HG03095 (cell line): ENCODE measurements around the gene PAGE4.

Experiments
- ATAC-seq: cut with Tn5 transposase; IDR thresholded peaks from one replicate; pipeline ENCODE4 v1.9.1; 2021; ENCODE audit warnings: moderate library complexity; ENCODE audit not compliant: unreplicated experiment

Gene PAGE4, protein sequence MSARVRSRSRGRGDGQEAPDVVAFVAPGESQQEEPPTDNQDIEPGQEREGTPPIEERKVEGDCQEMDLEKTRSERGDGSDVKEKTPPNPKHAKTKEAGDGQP

DNA sequence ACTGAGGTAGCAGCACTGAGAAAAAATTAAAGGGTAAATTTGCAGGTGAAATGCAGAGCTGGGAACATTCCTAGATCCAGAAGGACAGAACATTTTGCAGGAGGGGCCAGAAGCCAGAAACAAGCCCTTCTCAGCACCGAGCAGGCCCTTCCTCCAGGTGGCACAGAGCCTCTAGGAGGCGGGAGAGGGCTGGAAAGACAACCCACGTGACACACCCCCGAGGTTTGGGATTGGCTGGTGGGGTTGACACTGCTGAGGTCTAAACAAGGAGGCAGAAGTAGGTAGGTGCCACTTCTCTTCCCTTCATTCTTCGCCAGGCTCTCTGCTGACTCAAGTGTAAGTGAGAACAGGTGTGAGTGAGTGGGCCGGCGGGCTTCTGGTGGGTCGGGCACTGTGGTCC is at the start of gene PAGE4:
TSS of gene PAGE4 (plus strand) at position 288 of the 400 bp plus-strand sequence. CDS start 1,126 bp downstream, outside the sequence.
- no peak for ATAC-seq

DNA sequence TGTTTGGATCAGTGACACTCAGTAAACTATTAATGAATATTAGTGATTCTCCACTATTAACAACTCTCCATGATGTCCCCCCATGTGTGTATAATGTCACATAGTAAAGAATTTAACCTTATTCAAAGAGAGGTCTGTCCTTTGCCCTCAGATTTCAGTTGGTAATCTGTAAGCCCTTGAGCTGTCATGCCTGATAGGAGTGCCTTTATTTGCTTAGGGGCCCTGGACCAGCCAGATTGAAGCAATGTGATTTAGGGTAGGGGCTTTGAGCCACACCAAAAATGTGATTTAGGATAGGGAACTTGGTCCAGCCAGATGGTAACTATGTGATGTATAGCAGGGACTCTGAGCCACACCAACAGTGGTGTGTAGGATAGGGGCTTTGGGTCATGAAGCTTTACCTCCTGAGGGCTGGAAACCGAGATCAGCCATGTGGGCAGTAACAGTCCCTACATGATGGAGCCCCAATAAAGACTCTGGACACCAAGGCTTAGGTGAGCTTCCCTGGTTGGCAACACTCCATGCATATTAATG is 44.3 kb upstream of the PAGE4 start:
- no peak for ATAC-seq

DNA sequence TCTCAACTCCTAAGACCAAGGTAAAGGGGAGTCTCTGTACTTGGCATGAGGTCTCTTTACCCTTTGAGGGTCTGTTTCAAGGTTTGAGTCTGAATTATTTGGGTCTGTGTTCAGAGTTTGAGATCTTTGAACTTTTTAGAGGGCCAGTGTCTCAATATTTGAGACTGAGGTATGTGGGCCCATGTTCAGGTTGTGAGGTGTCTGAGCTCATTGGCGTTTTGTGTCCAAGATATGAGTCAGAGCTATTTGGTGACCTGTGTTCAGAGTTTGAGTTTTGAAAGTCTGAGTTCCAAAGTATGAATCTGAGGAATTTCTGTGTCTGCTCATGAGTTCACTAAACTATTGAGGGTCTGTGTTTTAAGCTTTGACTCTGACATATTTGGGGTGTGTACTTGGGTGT is 36.7 kb upstream of the PAGE4 start:
- no peak for ATAC-seq

DNA sequence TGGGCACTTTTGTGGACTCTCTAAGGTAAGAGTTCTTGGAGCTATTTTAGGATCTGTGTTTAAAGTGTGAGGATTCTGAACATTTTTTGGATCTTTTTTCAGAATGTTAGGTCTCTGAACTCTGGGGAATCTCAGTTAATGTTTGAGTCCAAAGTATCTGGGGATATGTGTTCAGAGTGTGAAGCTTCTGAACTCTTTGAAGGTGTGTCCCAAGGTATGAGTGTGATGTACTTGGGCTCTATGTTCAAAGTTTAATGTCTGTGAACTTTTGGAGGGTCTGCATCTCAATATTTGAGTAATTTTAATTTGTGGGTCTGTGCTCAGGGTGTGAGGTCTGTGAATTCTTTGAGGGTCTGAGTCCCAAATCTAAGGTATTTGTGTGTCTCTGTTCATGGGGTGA is 35.4 kb upstream of the PAGE4 start:
- no peak for ATAC-seq

DNA sequence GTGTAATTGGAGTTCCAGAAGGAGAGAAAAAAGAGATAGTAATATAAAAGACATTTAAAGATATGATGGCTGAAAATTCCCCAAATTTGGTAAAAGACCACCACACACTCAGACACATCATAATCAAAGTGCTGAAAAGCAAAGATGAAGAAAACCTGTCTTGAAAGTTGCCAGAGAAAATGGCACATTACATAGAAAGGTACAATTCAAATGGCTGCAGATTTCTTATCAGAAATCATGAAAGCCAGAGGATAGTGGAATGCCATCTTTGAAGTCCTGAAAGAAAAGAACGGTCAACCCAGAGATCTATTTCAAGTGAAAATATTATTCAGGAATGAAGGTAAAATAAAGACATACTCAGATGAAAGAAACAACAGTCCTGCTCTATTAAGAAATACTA is 29.3 kb upstream of the PAGE4 start:
- no peak for ATAC-seq

DNA sequence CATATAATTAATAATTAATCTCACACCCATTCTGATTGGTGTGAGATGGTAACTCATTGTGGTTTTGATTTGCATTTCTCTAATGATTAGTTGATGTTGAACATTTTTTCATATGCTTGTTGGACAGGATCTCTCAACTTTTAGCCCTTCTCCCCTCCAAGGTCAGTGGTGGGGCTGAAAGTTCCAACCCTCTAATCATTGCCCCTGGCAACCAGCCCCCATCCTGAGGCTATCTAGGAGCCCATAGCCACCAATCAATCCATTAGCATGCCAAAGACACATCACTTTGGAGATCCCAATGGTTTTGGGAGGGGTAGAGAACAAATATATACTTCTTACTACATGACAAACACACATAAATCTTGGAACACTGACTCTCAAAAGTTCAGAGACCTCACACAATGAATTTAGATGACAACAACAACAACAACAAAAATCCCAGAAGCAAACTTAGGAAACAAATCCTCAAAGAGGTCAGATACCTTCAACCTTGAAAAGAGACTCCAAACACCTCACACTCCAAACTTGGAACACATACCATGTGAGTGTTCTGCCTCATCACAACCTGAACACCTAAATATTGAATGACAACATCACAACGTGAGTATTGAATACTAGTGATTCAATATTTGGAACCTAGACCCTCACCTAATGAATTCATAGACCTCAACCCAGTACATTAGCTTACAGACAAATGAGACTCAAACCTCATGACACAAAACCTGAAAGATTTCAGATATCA is 19.0 kb upstream of the PAGE4 start:
- no peak for ATAC-seq

DNA sequence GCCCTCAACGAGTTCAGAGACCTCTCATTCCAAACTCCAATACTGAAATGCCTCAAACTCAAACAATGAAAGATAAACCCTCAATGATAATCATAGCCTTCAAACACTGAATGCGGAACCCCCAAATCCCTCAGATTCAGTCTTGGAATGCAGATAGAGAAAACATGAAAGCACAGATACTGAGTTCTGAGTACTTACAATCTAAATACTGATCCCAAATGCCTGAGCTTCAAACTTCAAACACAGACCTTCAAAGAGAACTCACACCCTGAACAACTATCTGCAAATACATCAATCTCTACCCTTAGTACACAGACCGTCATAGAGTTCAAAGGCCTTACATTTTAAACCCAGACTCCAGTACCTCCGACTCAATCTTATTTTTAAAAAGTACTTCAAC is 16.9 kb upstream of the PAGE4 start:
- no peak for ATAC-seq

DNA sequence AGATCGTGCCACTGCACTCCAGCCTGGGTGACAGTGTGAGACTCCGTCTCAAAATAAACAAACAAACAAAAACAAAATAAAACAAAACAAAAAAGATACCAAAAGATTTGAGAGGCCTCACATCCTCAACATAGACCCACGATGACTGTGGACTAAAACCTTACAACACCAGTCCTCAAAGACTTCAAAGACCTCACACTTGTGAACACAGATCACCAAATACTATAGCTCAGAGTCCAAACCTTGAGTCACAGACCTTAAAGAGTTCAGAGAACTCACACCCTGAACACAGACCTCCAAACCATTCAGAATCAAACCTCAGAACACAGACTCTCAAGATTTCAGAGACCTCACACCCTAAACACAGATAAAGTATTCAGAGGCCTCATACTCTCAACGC is 12.7 kb upstream of the PAGE4 start:
- ATAC-seq: no peak

DNA sequence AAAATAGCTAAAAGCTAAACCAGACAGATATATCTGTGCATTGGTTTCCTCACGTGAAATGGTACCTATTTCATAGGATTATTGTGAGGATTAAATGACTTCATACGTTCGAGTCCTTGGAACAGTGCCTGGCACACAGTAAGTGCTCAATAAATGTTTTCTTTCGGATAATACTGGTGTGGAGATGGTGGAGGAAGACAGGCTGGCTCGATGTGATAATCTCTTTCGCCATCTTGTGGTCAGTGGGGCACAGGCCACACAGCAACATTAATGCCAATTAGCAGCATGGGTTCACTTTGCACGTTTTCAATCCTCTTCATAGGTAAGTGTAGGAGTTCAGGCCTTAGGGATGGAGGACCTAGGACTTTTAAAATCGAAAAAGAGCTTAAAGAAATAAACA is 9.3 kb downstream of the PAGE4 start:
- ATAC-seq: no peak

DNA sequence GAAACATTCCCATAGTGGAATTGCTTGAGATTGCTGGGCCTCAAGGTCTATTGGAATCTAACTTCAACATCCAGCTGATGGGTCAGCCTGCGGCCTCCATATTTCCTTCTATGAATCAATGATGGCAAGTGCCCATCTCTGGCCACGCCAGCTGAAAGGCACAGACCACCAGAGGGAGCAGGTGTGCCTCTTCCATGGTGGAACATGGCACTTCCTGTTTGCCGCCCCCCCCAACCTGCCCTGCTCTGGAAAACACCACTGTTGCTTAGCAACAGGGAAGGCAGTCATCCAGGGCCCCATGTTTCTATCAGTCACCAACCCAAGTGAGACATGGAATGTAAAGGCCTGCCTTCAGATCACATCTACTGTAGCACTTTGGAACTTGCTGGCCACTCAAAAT is 11.6 kb downstream of the PAGE4 start:
- ATAC-seq: no peak

DNA sequence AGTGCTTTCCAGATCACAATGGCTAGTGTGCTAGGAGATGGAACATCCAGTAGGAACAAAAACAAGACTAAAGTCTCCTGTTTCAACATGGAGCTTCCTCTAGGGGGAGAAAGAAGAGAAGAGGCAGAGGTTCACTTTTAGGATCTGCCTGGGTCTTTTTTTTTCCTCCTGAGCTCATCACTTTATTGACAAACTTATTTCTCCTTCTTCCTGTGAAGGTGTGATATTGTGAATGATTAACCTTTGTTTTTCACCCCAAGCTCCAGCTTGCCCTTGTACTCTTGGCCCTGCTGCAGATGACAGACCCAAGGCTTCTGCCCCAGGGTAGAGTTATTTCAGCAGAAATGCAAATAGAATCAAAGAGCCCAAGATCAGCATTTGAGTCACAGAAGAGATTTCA is 13.5 kb downstream of the PAGE4 start:
- no peak for ATAC-seq

DNA sequence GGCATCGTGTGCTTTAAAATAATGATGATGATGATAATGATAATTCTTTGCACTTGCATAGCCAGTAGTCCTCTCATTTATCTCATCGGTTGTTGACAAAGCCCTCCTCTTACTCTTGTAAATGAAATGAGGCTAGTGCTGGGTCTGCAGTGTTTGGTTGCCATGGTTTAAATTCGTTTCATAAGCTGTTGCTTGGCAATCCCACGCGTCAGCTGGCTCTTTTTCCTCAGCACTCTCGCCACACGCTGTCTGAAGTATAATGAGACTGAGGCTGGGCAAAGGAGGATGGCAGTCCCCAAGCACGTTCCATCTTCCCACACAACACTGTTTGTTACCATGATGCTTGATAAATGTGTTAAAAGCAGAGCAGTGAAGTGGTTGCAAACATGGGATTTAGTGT is 15.5 kb downstream of the PAGE4 start:
- no peak for ATAC-seq

DNA sequence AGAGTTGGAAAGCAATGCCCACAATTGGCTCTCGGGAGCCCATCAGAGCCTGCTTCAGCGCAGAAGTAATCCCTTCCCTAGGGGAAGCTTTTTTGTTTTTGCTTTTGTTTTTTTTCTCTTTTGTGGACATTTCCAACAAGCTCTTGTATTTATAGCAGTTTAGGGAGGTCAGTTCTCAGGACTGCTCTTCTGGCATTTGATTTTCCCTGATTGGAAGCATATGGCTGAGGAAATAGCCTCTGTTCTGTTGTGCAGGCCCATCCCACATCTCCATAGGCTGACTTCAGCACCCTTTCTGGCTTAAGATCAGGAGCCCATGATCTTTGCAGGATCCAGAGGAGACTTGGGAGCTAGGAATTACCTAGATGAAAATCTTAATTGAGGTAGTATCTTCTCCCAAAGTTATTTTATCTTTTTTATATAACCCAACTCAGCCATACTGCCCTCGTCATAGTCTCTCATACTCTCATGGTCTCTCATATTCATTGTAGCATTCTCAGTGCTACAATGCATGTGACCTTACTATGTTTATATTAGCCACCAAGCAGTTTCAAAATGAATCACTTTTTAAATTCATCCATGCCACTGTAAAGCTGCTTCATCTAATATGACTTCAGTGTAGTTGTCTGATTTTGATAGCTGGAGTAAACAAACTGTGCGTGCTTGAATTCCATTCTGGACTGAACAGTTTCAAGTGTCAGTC is 16.7 kb downstream of the PAGE4 start:
- ATAC-seq: no peak

DNA sequence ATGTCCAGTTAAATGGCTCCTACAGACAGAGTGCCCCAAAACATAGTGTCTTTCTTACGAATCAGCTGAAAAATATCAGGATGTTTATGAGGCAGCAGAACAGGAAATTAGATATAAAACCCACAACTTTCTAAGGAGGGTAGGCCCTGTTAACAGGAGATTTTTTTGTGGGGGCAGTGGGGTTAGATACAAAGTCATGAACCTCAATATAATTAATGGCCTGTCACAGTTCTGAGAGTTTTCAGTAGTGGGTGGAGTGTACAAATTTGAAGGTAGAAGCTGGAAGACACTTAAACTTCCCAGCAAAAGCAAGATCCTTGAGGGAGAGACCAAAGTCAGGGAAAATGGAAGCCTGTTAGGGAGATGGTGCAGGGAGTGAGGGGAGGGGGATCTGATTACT is 17.4 kb downstream of the PAGE4 start:
- ATAC-seq: no peak

DNA sequence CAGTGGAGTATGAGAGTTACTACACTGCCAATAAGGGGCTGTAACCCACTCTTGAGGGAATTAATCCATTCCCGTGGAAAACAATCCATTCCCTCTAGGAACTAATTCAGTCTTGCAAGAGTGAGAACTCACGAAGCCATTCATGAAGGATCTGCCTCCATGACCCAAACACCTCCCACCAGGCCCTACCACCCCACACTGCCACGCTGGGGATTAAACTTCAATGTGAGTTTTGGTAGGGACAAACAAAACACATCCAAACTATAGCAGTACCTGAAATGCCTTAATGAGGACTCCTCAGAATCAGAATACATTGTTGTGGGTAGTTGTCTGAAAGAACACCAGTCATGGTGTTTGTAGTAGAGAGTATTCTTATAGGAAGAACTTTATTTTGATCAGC is 19.2 kb downstream of the PAGE4 start:
- no peak for ATAC-seq

DNA sequence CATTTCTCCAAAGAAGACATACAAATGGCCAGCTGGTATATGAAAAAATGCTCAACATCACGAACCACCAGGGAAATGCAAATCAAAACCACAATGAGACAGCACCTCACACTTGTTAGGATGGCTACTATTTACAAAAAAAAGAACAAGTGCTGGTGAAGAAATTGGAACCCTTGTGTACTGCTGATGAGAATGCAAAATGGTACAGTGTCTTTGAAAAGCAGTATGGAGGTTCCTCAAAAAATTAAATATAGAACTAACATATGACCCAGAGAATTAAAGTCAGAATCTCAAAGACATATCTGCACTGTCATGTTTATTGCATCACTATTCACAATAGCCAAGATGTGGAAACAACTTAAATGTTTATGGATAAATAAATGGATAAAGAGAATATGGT is 20.9 kb downstream of the PAGE4 start:
- no peak for ATAC-seq

DNA sequence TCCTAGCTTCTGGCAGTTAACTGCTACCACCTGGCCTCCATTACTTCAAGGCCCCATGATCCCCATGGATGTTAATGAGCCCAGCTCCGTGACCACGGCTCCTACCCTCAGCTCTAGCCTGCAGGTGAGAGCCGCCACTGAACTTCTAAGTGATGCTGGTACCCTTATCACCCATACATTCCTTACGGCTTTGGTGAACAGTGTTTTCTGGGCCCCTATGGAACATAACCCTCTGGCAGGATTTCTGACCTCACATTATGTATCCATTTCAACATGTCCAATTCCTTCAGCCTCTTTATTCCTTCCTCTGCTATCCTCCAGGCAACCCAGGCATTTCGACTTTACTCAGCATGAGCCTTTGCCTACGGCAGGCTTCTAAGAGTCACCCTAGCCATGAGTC is 24.6 kb downstream of the PAGE4 start:
- ATAC-seq: no peak

DNA sequence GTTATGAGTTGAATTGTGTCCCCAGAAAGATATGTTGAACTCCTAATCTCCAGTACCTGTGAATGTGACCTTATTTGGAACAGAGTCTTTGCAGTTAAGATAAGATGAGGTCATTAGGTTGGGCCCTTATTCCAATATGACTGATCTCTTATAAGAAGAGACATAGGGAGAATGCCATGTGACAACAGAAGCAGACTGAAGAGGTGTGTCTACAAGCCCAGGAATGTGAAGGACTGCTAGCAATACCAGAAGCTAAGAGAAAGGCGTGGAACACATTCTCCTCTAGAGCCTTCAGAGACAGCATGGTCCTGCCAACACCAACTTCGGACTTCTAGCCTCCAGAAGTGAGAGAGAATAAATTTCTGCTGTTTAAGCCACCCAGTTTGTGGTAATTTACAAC is 27.7 kb downstream of the PAGE4 start:
- ATAC-seq: no peak

DNA sequence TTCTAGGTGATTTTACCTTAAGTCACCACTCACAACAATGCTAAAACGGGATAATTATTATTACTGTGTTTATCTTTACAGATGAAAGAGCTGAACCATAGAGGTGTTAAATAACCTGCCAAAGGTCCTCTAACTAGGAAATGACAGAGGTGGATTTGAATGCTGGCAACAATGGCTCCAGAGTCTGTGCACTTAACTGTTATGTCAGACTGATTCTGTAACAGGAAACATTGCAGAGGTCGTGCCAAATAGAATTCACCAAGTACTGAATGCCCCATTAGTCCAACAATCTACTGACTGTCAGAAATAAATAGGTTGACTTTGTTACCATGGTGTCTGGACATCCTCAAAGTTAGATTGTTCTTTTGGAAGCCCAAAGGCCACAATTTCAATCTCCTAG is 29.2 kb downstream of the PAGE4 start:
- no peak for ATAC-seq

DNA sequence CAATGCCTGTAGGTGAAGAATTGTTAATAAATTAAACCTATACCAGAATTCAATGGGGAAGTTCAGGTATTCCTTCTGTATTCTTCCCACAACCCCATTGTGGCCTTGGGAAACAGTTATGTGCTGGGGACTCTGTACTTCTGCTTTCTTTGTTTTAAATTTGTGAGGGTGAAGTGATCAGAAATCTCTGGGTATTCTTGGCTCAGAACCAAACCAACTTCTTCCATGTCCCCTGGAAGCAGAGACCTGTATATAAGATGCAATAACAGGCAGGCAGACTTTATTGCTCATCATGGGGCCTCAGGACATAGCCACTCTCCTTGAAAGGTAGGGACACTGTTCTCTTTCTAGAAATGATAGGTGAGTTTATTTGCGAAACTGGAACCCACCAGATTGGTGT is 30.4 kb downstream of the PAGE4 start:
- ATAC-seq: no peak

DNA sequence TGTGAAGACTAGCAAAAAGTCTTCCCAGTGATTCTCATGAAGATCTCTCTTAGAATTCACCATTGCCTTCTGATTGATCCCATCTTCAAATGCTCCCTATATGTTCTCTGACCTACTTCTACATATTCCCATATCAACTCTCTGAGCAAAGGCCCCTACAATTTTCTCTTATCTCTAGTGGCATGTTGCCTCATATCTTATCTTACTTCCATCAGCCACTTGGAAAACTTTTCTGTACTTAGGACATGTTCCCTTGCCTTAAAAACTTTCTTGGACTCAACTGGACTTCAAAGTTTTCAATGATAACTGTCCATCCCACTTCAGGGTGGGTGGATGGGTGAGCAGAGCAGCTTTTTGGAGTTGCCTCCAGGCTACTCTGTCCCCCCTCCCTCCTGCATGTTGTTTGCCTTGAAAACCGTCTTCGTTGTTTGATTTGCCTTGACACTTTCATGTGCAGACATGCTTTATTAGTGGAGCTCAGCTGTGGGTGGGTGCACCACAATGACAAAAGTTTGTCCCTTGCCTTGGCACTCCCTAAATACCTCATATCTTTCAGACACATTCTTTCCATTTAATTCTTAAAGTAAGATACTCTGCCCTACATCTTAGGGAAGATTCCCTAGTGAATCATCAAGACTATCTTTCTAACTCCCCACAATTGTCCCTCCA is 31.9 kb downstream of the PAGE4 start:
- ATAC-seq: no peak

DNA sequence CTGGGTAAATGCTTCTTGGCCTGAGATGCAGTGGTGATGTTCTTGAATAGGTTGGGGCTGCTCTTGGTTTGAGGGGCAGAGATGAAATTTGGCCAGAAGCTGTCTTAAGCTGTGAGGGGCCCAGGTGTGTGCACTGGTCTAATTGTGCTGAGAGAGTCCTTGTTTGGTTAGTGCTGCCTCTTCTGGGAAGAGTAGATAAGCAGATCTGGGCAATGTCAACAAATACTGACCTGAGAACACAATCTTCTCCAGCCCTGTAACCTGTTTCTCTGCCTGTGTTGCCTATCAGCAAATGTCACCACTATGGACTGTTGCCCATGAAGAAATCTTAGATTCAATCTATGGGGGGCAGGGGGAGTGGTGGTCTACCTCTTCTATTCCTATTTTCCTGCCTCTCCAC is 33.0 kb downstream of the PAGE4 start:
- ATAC-seq: no peak
